Activated CD4-positive, CD25-positive, alpha-beta regulatory T cell treated with anti-CD3 and anti-CD28 coated beads, Interleukin-2, amount 50 U/mL, for 16 hours (primary cell): ENCODE results near the gene COX7A2.

Experiments
- DNase-seq: peaks from one replicate; pipeline ENCODE4 v3.0.0-alpha.2; 2020; ENCODE audit warnings: low read depth, low spot score

COX7A2 gene

DNA sequence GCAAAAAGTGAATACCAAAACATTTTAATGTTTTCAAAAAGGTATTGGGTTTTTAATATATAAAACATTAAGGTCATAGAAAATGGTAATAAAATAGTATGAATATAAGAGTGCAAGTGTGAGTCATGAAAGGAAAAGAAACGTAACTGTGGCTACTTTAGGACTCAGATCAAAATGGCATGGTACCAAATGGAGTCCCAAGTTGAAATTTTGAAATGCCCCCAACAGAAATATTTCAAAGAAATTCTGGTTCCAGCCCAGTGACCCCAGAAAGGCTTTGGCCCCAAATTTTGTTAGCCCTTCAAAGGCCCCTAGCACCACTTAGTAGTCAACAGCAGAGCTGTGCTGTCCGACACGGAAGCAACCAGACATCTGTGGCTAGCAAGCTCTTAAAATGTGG, 43.7 kb downstream of the COX7A2 start:
- no peak for DNase-seq

GRCh38 chr6:75196081-75196687, 47.4 kb downstream of the COX7A2 start:
- no peak for DNase-seq

DNA sequence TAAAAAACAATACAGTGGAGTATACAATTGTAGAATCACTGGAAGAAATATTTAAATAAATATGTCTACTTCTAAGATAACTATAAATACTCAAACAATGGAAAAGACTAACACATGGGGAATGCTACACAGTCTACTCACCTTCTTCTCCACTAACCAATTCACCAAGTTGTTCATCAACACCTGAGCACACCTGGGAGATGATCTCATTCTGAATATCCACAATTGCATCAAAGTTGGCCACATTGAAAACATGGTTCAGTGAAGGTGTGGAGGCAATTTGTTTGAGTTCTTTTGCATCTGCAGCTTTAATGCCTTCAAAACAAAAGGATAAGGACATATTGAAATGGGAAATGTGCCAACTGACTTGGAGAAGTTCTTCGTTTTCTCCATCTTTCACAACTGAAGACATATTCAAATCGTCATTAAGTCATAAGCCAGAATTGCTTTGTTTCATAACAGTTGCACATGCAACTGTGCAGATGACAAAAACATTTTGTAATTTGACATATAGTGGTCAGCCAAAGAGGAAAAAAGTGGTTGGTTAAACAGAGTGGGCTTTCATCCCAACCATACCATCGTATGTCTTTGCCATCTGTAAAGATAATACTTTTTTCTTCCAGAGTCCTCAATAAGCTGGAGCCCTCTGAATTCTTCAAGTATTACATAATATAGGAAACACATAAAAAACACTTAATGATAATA, 55.2 kb downstream of the COX7A2 start:
- no peak for DNase-seq
